RWPE2 (cell line): ENCODE results near the gene CDCA4.
A peak's percentile ranks its signal among the peaks of the same experiment; 100 is the strongest.

Experiments
- ATAC-seq: fragments of 200-7000 bp; cut with Tn5 transposase; 3 replicates; pipeline ENCODE4 v1.9.1; 2021; ENCODE audit warnings: low read depth
- DNase-seq: peaks from one replicate; pipeline ENCODE4 v3.0.0-alpha.2; 2020; ENCODE audit warnings: low spot score
- H3K27ac ChIP-seq: fragments of 450-650 bp; 2 replicates; pipeline ENCODE4 v1.5.1; 2017; ENCODE audit warnings: mild to moderate bottlenecking; ENCODE audit not compliant: poor library complexity, severe bottlenecking
- H3K27me3 ChIP-seq: fragments of 250-450 bp; sonication (Bioruptor Pico); 2 replicates; pipeline ENCODE4 v1.5.1; 2021; ENCODE audit warnings: mild to moderate bottlenecking, moderate library complexity; ENCODE audit not compliant: insufficient read depth, poor library complexity, severe bottlenecking
- H3K36me3 ChIP-seq: fragments of 250-450 bp; sonication (Bioruptor Pico); 2 replicates; pipeline ENCODE4 v1.5.1; 2020; ENCODE audit warnings: low read depth, mild to moderate bottlenecking, moderate library complexity
- H3K4me1 ChIP-seq: fragments of 250-450 bp; sonication (Bioruptor Pico); 2 replicates; pipeline ENCODE4 v1.5.1; 2021; ENCODE audit warnings: mild to moderate bottlenecking, moderate library complexity; ENCODE audit not compliant: insufficient read depth, poor library complexity, severe bottlenecking
- H3K4me3 ChIP-seq: fragments of 250-450 bp; sonication (Bioruptor Pico); 2 replicates; pipeline ENCODE4 v1.5.1; 2021; ENCODE audit warnings: mild to moderate bottlenecking, moderate library complexity; ENCODE audit not compliant: severe bottlenecking
- H3K9me3 ChIP-seq: fragments of 250-450 bp; sonication (Bioruptor Pico); 2 replicates; pipeline ENCODE4 v1.5.1; 2021; ENCODE audit warnings: mild to moderate bottlenecking, moderate library complexity; ENCODE audit not compliant: severe bottlenecking
- CTCF ChIP-seq: fragments of 450-650 bp; IDR thresholded peaks from one replicate; pipeline ENCODE4 v1.5.1; 2017; ENCODE audit warnings: mild to moderate bottlenecking, moderate library complexity; ENCODE audit not compliant: poor library complexity, severe bottlenecking

Gene CDCA4

GRCh38 chr14:105047283-105048016 lies 26.6 kb upstream of the CDCA4 start:
- TF ChIP-seq CTCF: no peak
- H3K9me3 ChIP-seq: no peaks in the 10 kb centered on the region
- no peaks in the 10 kb centered on the region for H3K4me1 ChIP-seq
- DNase-seq (peak; percentile 78), ATAC-seq (no peak)
- no peaks in the 10 kb centered on the region for H3K36me3 ChIP-seq
- no peak overlapping the region for H3K27ac ChIP-seq
- no peaks in the 10 kb centered on the region for H3K27me3 ChIP-seq
- no peak overlapping the region for H3K4me3 ChIP-seq

GRCh38 chr14:105046891-105047282 lies 26.0 kb upstream of the CDCA4 start:
- Histone ChIP-seq H3K4me1 (no peaks in the 10 kb centered on the region), H3K27me3 (no peaks in the 10 kb centered on the region), H3K4me3 (no peak overlapping the region), H3K9me3 (no peaks in the 10 kb centered on the region), H3K36me3 (no peaks in the 10 kb centered on the region), H3K27ac (no peak overlapping the region)
- no peak for ATAC-seq
- no peak for TF ChIP-seq CTCF
- no peak for DNase-seq

GRCh38 chr14:105045710-105046326 lies 24.9 kb upstream of the CDCA4 start:
- no peak overlapping the region for H3K27ac ChIP-seq
- no peaks in the 10 kb centered on the region for H3K9me3 ChIP-seq
- peak; percentile 100 for TF ChIP-seq CTCF
- peak; percentile 79 for DNase-seq
- H3K4me3 ChIP-seq: no peak overlapping the region
- no peaks in the 10 kb centered on the region for H3K36me3 ChIP-seq
- no peaks in the 10 kb centered on the region for H3K4me1 ChIP-seq
- no peaks in the 10 kb centered on the region for H3K27me3 ChIP-seq
- peak; percentile 68 for ATAC-seq

- Histone ChIP-seq H3K27me3 (no peaks in the 10 kb centered on the region), H3K9me3 (no peaks in the 10 kb centered on the region), H3K4me3 (no peak overlapping the region), H3K36me3 (no peaks in the 10 kb centered on the region), H3K4me1 (no peaks in the 10 kb centered on the region), H3K27ac (no peak overlapping the region)
- ATAC-seq (no peak), DNase-seq (no peak)
- no peak for TF ChIP-seq CTCF
These were observed 22.8 kb upstream of the CDCA4 start for GRCh38 chr14:105043641-105044040.

GRCh38 chr14:105042813-105043212 lies 21.9 kb upstream of the CDCA4 start:
- TF ChIP-seq CTCF: no peak
- DNase-seq (no peak), ATAC-seq (no peak)
- Histone ChIP-seq H3K36me3 (no peaks in the 10 kb centered on the region), H3K9me3 (no peaks in the 10 kb centered on the region), H3K27ac (no peak overlapping the region), H3K4me3 (no peak overlapping the region), H3K27me3 (no peaks in the 10 kb centered on the region), H3K4me1 (no peaks in the 10 kb centered on the region)
